ENCODE data around the gene CSKMT. TPM values are rescaled to one million over a fixed set of nuclear protein-coding genes. Genes with fewer than 3 reads are reported as not detected.
"Not testable (repeated sequence)": the region's sequence is repeated elsewhere in the genome, so short reads cannot be mapped to it uniquely, and the experiment has no call there.

CSKMT gene, protein sequence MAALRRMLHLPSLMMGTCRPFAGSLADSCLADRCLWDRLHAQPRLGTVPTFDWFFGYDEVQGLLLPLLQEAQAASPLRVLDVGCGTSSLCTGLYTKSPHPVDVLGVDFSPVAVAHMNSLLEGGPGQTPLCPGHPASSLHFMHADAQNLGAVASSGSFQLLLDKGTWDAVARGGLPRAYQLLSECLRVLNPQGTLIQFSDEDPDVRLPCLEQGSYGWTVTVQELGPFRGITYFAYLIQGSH
- total RNA-seq: 28.7 TPM

DNA sequence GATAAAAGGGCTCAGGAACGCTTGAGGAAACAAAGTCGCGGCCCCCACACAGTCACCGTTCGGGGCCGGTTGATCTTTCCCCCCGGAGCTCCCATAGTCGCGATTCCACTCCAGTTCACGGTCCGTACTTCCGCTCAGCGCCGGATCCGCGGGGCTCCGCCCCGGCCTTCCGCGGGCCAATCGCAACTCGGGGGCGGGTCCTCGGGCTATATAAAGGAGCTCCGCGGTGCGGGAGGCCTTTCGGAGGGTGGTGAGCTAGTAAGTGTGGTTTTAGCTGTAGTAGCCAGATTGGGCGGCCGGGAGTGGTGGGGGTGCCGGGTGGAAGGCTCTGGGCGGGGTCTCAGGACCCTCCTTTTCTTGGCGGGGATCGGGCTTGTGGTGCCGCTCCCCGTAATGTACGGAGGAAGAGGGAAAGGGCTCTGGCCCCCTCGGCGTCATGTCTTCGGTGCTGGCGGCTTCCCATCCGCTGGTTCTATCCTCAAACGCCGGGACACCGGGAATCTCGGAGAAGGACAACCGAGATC is at the start of gene CSKMT, which contains the start of gene C11orf98:
Gene CSKMT (plus strand): TSS at position 238 of the 524 bp plus-strand sequence. CDS start 568 bp downstream, outside the sequence.
Gene C11orf98 (minus strand): TSS at position 136 of the 524 bp plus-strand sequence. CDS start 41 bp downstream, at position 95.
- Histone ChIP-seq H3K36me3 (peaks cover 0 to 12% of the 10 kb centered on the region in 2 donors), H3K4me1 (peaks cover 40% of the 10 kb centered on the region), H3K9me3 (no peaks in the 10 kb centered on the region), H3K27me3 (no peaks in the 10 kb centered on the region), H3K27ac (peak within 1 kb of the TSS; percentile 80), H3K4me3 (peak within 1 kb of the TSS; percentile 72 to 96)
- intact Hi-C loops (cut with DNase I): no loop called here
- TF ChIP-seq POLR2A (IDR thresholded peaks at IDR 0.05): peak; percentile 50 to 95
- TF ChIP-seq POLR2AphosphoS5 (IDR thresholded peaks at IDR 0.05; ENCODE audit: insufficient read depth in 1 of 2, low read depth in 1 of 2): peak; percentile 91 to 99
- TF ChIP-seq, protein P1, sequence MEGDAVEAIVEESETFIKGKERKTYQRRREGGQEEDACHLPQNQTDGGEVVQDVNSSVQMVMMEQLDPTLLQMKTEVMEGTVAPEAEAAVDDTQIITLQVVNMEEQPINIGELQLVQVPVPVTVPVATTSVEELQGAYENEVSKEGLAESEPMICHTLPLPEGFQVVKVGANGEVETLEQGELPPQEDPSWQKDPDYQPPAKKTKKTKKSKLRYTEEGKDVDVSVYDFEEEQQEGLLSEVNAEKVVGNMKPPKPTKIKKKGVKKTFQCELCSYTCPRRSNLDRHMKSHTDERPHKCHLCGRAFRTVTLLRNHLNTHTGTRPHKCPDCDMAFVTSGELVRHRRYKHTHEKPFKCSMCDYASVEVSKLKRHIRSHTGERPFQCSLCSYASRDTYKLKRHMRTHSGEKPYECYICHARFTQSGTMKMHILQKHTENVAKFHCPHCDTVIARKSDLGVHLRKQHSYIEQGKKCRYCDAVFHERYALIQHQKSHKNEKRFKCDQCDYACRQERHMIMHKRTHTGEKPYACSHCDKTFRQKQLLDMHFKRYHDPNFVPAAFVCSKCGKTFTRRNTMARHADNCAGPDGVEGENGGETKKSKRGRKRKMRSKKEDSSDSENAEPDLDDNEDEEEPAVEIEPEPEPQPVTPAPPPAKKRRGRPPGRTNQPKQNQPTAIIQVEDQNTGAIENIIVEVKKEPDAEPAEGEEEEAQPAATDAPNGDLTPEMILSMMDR (IDR thresholded peaks at IDR 0.05): no peak
- DNase-seq (ENCODE audit: extremely low spot score in 2 of 2): peak in 1 of 2 donors; percentile 97

DNA sequence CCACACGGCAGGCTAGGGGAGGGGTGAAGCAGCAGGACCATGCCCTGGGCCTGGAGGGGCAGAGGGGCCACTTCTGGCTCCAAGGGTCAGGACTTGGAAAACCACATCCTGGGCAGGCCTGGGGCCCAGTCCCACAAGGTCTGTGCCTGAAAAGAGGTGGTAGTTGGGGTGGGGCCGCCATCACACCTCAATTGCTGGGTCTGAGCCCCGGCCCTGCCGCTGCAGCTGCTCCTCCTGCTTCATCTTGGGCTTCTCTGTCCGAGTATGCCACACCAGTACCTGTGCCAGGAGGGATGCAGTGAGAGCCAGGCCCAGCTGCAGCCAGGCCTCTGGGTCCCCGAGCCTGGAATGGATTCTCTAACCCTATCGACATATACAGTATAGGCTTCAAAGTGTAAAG is 49.6 kb upstream of the CSKMT start:
- H3K9me3 ChIP-seq: no peaks in the 10 kb centered on the region
- H3K27ac ChIP-seq: no peak overlapping the region
- no peak overlapping the region for H3K4me3 ChIP-seq
- no peak for TF ChIP-seq POLR2A (IDR thresholded peaks at IDR 0.05)
- TF ChIP-seq POLR2AphosphoS5 (IDR thresholded peaks at IDR 0.05; ENCODE audit: insufficient read depth in 1 of 2, low read depth in 1 of 2): no peak
- TF ChIP-seq, protein P1 (IDR thresholded peaks at IDR 0.05): no peak
- no peaks in the 10 kb centered on the region for H3K27me3 ChIP-seq
- H3K36me3 ChIP-seq: peaks cover 0 to 20% of the 10 kb centered on the region in 2 donors
- no peak for DNase-seq (ENCODE audit: extremely low spot score in 2 of 2)
- intact Hi-C loops (cut with DNase I): loop anchor here (10.0 kb wide), 1 partner anchor 1711 kb away; the partner anchor contains the start of gene PRPF19
- peaks cover 40% of the 10 kb centered on the region for H3K4me1 ChIP-seq

DNA sequence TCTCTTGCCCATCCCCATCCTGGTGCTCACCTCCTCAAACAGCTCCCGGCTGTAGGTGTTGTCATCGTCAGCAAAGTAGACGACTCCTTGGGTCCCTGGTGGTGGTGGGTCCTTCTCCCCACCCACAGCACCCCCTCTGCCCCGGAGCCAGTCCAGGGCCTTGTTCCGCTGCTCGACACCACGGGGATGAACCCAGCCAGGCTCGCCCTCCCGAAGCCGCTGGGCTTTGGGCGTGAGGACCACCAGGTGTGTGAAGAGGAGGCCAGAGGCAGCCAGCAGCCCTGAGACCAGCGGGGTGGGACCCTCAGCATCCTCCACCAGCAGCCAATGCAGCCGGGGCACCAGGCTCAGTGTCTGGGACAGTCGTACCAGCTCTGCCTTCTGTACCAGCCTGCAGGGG is 48.2 kb upstream of the CSKMT start:
- not testable (repeated sequence) for H3K27me3 ChIP-seq; H3K27ac ChIP-seq; H3K4me3 ChIP-seq; DNase-seq (ENCODE audit: extremely low spot score in 2 of 2); H3K9me3 ChIP-seq
- Histone ChIP-seq H3K36me3 (peaks cover 0 to 20% of the 10 kb centered on the region in 2 donors), H3K4me1 (peaks cover 37% of the 10 kb centered on the region)
- intact Hi-C loops (cut with DNase I): loop anchor here (10.0 kb wide), 1 partner anchor 1712 kb away; the partner anchor contains the start of gene PRPF19

DNA sequence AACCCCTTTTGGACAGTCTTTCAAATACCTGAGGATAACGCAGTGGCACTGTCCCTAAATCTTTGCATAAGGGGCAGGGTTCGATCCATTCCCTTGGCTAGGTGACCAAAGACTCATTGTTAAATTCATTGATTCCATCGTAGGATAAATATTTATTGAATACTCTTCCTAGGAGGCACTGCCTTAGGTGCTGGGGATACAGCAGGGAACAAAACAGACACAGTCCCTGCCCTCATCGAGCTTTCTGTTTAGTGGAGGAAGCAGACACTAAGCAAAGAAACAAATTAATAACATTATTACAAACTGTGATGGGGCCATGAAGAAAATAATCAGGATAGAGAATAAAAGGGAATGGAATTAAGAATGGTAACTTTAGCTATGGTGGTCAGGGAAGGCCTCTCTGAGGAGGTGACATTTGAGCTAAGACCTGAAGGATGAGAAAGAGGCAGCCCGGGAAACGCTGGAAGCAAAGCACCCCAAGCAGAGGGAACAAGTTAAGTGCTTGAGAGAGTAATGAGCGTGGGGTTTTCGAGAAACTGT is 44.0 kb upstream of the CSKMT start:
- H3K36me3 ChIP-seq: peaks cover 0 to 22% of the 10 kb centered on the region in 2 donors
- peak overlapping the region; percentile 72 to 74 for H3K4me3 ChIP-seq
- peak overlapping the region; percentile 82 for H3K27ac ChIP-seq
- H3K4me1 ChIP-seq: peaks cover 18% of the 10 kb centered on the region
- H3K27me3 ChIP-seq: no peaks in the 10 kb centered on the region
- TF ChIP-seq, protein P1 (IDR thresholded peaks at IDR 0.05): no peak
- TF ChIP-seq POLR2A (IDR thresholded peaks at IDR 0.05) (no peak), POLR2AphosphoS5 (IDR thresholded peaks at IDR 0.05; ENCODE audit: insufficient read depth in 1 of 2, low read depth in 1 of 2) (no peak)
- no peaks in the 10 kb centered on the region for H3K9me3 ChIP-seq
- DNase-seq (ENCODE audit: extremely low spot score in 2 of 2): no peak
- intact Hi-C loops (cut with DNase I): no loop called here

DNA sequence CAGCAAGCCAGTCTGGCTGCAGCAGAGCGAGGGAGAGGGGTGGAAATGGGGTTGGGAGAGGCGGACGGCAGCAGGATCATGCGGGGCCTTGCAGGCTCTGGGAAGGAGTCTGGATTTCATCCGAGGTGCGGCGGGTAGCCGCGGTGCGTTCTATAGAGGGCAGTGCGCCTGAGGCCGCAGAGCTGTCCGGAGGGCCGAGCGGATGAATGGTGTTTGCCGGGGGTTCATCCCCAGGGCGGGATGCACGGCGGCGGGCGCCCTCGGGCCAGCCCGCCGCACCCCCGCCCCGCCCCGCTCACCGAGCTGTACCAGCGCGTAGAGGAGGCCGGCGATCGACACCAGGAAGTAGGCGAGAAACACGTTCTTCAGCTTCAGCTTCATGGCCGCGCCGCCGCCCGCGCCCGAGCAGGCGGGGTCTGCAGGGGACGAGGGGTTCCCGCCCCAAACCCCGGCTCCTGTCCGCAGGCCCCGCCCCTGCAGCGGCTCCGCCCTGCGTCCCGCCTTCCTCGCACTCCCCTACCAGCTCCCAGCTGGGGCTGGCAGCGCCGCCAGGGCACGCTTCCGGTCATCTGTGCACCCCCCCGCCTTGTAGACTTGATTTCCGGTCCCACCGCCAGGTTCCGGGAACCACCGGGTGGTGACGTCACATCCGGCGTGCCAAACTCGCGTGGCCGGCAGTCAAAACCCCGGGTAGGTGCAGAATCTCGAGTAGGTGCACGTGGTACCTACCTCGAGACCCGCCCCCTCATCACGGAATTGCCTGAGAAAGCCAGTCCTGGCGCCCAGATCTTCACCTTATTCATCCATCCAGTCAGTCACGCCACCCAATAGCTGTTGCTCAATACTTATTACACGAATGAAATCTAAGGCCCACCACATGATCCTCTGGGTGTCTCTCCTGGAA is 43.3 kb upstream of the CSKMT start, which contains the start of gene B3GAT3:
Gene B3GAT3 (minus strand): TSS at position 420 of the 904 bp plus-strand sequence. CDS start 39 bp downstream, at position 381.
- intact Hi-C loops (cut with DNase I): no loop called here
- peak within 1 kb of the TSS; percentile 72 to 74 for H3K4me3 ChIP-seq
- H3K36me3 ChIP-seq: peaks cover 0 to 24% of the 10 kb centered on the region in 2 donors
- H3K27me3 ChIP-seq: no peaks in the 10 kb centered on the region
- H3K4me1 ChIP-seq: peaks cover 18% of the 10 kb centered on the region
- H3K27ac ChIP-seq: peak within 1 kb of the TSS; percentile 82
- peak in 1 of 2 donors; percentile 99 for DNase-seq (ENCODE audit: extremely low spot score in 2 of 2)
- TF ChIP-seq POLR2AphosphoS5 (IDR thresholded peaks at IDR 0.05; ENCODE audit: insufficient read depth in 1 of 2, low read depth in 1 of 2) (peak; percentile 96 to 98), POLR2A (IDR thresholded peaks at IDR 0.05) (peak in 1 of 2 donors; percentile 76)
- TF ChIP-seq, protein P1 (IDR thresholded peaks at IDR 0.05): peak in 1 of 3 experiments; percentile 2
- H3K9me3 ChIP-seq: no peaks in the 10 kb centered on the region
